IPS DF 6.9 (cell line): ENCODE data around the gene ZNF790.

Experiments
- DNase-seq: peaks from one replicate; pipeline ENCODE4 v3.0.0-alpha.2; 2013; ENCODE audit warnings: low read depth, low spot score
- H3K27ac ChIP-seq: one replicate; pipeline ENCODE4 v1.5.1; 2013; ENCODE audit warnings: low read length, control low read depth
- H3K27me3 ChIP-seq: 2 replicates; pipeline ENCODE4 v1.6.1; 2013; ENCODE audit warnings: mild to moderate bottlenecking, low read length; ENCODE audit not compliant: control insufficient read depth, insufficient read depth
- H3K36me3 ChIP-seq: 2 replicates; pipeline ENCODE4 v1.6.1; 2013; ENCODE audit warnings: low read length; ENCODE audit not compliant: control insufficient read depth, insufficient read depth
- H3K4me1 ChIP-seq: 2 replicates; pipeline ENCODE4 v1.6.1; 2013; ENCODE audit warnings: low read length; ENCODE audit not compliant: control insufficient read depth, insufficient read depth
- H3K4me3 ChIP-seq: 2 replicates; pipeline ENCODE4 v1.5.1; 2013; ENCODE audit warnings: mild to moderate bottlenecking, low read length
- H3K9me3 ChIP-seq: 2 replicates; pipeline ENCODE4 v1.6.1; 2013; ENCODE audit warnings: low read length, inconsistent platforms; ENCODE audit not compliant: control insufficient read depth, insufficient read depth
- WGBS: extraction: QIAGEN DNeasy Blood & Tissue Kit; methylation state at CpG from one replicate; pipeline ENCODE4 v1.1.7; 2013; ENCODE audit warnings: mixed read lengths, missing lambda C conversion rate; ENCODE audit not compliant: insufficient read length, insufficient coverage; 5-methylcytosine and 5-hydroxymethylcytosine counted together

The ZNF790 gene

GRCh38 chr19:36772311-36773222 lies 65.6 kb downstream of the ZNF790 start, which contains the start of gene ZNF850:
Gene ZNF850 (minus strand): TSS chr19:36772807. CDS start chr19:36762606, 10,201 bp downstream.
- no peak within 1 kb of the TSS for H3K27ac ChIP-seq
- peak; percentile 85 for DNase-seq
- WGBS: no CpG with 5 or more reads among the region's 57 CpGs
- H3K4me1 ChIP-seq: no peaks in the 10 kb centered on the region
- no peaks in the 10 kb centered on the region for H3K27me3 ChIP-seq
- no peaks in the 10 kb centered on the region for H3K36me3 ChIP-seq
- H3K9me3 ChIP-seq: no peaks in the 10 kb centered on the region
- H3K4me3 ChIP-seq: peak within 1 kb of the TSS; percentile 97

GRCh38 chr19:36771261-36772231 lies 66.6 kb downstream of the ZNF790 start:
- H3K27ac ChIP-seq: no peak overlapping the region
- no peaks in the 10 kb centered on the region for H3K36me3 ChIP-seq
- WGBS: no CpG with 5 or more reads among the region's 29 CpGs
- no peaks in the 10 kb centered on the region for H3K27me3 ChIP-seq
- DNase-seq: peak; percentile 87
- peak overlapping the region; percentile 97 for H3K4me3 ChIP-seq
- no peaks in the 10 kb centered on the region for H3K4me1 ChIP-seq
- H3K9me3 ChIP-seq: no peaks in the 10 kb centered on the region; the same call in 1 of the 2 replicates
